Spleen (tissue), 11 donors: Measurements from ENCODE around the gene LTV1. TPM values are rescaled to one million over a fixed set of nuclear protein-coding genes. Genes with fewer than 3 reads are reported as not detected.
"Not testable (repeated sequence)": the region's sequence is repeated elsewhere in the genome, so short reads cannot be mapped to it uniquely, and the experiment has no call there.

ENCODE experiments used
- DNase-seq: peaks from one replicate; pipeline ENCODE4 v3.0.0-alpha.2; 2020
- H3K27ac ChIP-seq, 8 donors: fragments of 200-600 bp; sonication (generic) in 7 of 8; 1 replicate in 4 of 8; 2 replicates in 4 of 8; pipeline versions ENCODE4 v1.5.0 to v1.8.0; 2016 to 2021; ENCODE audit warnings: inconsistent platforms in 4 of 8, mild to moderate bottlenecking in 4 of 8, moderate library complexity in 1 of 8
- H3K27me3 ChIP-seq, 7 donors: fragments of 200-600 bp; sonication (generic) in 6 of 7; replicated peaks in 1 of 7; 1 replicate in 4 of 7; 2 replicates in 3 of 7; pipeline versions ENCODE4 v1.5.0 to v1.8.0; 2016 to 2021; ENCODE audit warnings: inconsistent platforms in 3 of 7, mild to moderate bottlenecking in 1 of 7
- H3K36me3 ChIP-seq, 6 donors: fragments of 200-600 bp; sonication (generic) in 5 of 6; 1 replicate in 4 of 6; 2 replicates in 2 of 6; pipeline versions ENCODE4 v1.5.0 to v1.8.0; 2016 to 2021; ENCODE audit warnings: inconsistent platforms in 2 of 6
- H3K4me1 ChIP-seq, 6 donors: fragments of 200-600 bp; sonication (generic) in 5 of 6; 1 replicate in 3 of 6; 2 replicates in 3 of 6; pipeline versions ENCODE4 v1.5.0 to v1.8.0; 2016 to 2021; ENCODE audit warnings: inconsistent platforms in 3 of 6
- H3K4me3 ChIP-seq, 8 donors: fragments of 200-600 bp; sonication (generic) in 7 of 8; 1 replicate in 4 of 8; 2 replicates in 4 of 8; pipeline versions ENCODE4 v1.5.0 to v1.8.0; 2016 to 2021; ENCODE audit warnings: inconsistent platforms in 4 of 8, mild to moderate bottlenecking in 4 of 8, moderate library complexity in 2 of 8
- H3K9me3 ChIP-seq, 8 donors: fragments of 200-600 bp; sonication (generic) in 7 of 8; 1 replicate in 4 of 8; 2 replicates in 4 of 8; pipeline versions ENCODE4 v1.5.0 to v1.8.0; 2016 to 2021; ENCODE audit warnings: inconsistent platforms in 4 of 8
- CTCF ChIP-seq, 11 experiments: fragments of 200-600 bp in 7 of 11; fragments of 450-650 bp in 4 of 11; sonication (generic) in 4 of 11; IDR thresholded peaks in 8 of 11; conservative IDR thresholded peaks in 3 of 11; 1 replicate in 7 of 11; 2 replicates in 4 of 11; pipeline versions ENCODE4 v1.4.0 to v1.8.0; 2016 to 2021; ENCODE audit warnings: antibody characterized with exemption in 11 of 11, inconsistent platforms in 4 of 11, mild to moderate bottlenecking in 1 of 11
- POLR2A ChIP-seq, 3 donors: fragments of 450-650 bp; IDR thresholded peaks; one replicate each; pipeline ENCODE4 v1.5.1; 2017; ENCODE audit warnings: antibody characterized with exemption in 3 of 3, mild to moderate bottlenecking in 1 of 3
- POLR2AphosphoS5 ChIP-seq, 3 donors: sonication (generic); formaldehyde crosslinking; IDR thresholded peaks; one replicate each; pipeline ENCODE4 v1.5.1; 2017; ENCODE audit warnings: antibody characterized with exemption in 3 of 3
- WGBS, 5 donors: extraction: QIAGEN DNeasy Blood & Tissue Kit in 3 of 5; methylation state at CpG; one replicate each; pipeline versions ENCODE4 v1.1.5 to v1.1.7; 2013 to 2018; 5-methylcytosine and 5-hydroxymethylcytosine counted together
- intact Hi-C: fragments of 100-400 bp; cut with DNase I; formaldehyde crosslinking; loops from one replicate; pipeline ENCODE4 v1.15.0; 2023; ENCODE audit warnings: low total_unique reads
- polyA plus RNA-seq, 3 donors: library from polyadenylated mRNA; stranded (reverse); fragments of 200-250 nt; gene quantifications; one replicate each; pipeline ENCODE4 v1.2.1, GENCODE V29; 2013
- total RNA-seq, 7 donors: library from RNA; depleted of rRNA in 3 of 7; stranded (reverse); fragments of >200 nt in 3 of 7; fragmentation: NEBNext Ultra II Directional in 4 of 7; extraction: Animal tissue kit (Norgen Biotek cat#: 25700) in 4 of 7; gene quantifications; one replicate each; pipeline versions ENCODE4 v1.1.0 to v1.2.1, GENCODE V29; 2016 to 2021
- donor health status: healthy with polysubstance abuse.
- donor health status: DM: no; HTN: no; CAD: no; lungs with moderate emphysema.
- donor health status: DM: no; HTN: no; CAD: no.
- donor health status: Bipolar disorder and iron deficiency.
- donor health status: healthy.
- donor health status: DM: no; HTN: no; CAD: no.
- donor health status: DM: yes; HTN: yes; CAD: no.

Gene LTV1
- total and polyA plus RNA-seq, 10 donors: 12.4 to 25.8 (median 19.8) TPM

- no peak for TF ChIP-seq POLR2AphosphoS5 (IDR thresholded peaks at IDR 0.05)
- TF ChIP-seq POLR2A (IDR thresholded peaks at IDR 0.05): no peak
- no peak for TF ChIP-seq CTCF (IDR thresholded peaks at IDR 0.05 in 8 of 11, conservative IDR thresholded peaks at IDR 0.05 in 3 of 11)
- DNase-seq: no peak
- WGBS, 5 donors: 94 to 98% (median 94%) methylated on average over 1 of the region's 1 CpG
- no peak within 1 kb of the TSS for H3K27ac ChIP-seq
- peaks cover 0 to 10% (median 3%) of the 10 kb centered on the region in 8 donors for H3K9me3 ChIP-seq
- H3K4me3 ChIP-seq: no peak within 1 kb of the TSS
- H3K27me3 ChIP-seq: no peaks in the 10 kb centered on the region
- intact Hi-C loops: no loop called here
- no peaks in the 10 kb centered on the region for H3K4me1 ChIP-seq
- H3K36me3 ChIP-seq: peaks cover 10 to 72% (median 63%) of the 10 kb centered on the region in 6 donors
These were observed 21.1 kb downstream of the LTV1 start, which contains the start of gene ZC2HC1B for GRCh38 chr6:143864234-143864633. TSS of gene ZC2HC1B (plus strand) at chr6:143864474. CDS start at chr6:143864540, 66 bp downstream.

GRCh38 chr6:143867236-143867635 lies 24.1 kb downstream of the LTV1 start:
- no peaks in the 10 kb centered on the region for H3K4me1 ChIP-seq
- peaks cover 5 to 42% (median 33%) of the 10 kb centered on the region in 6 donors for H3K36me3 ChIP-seq
- intact Hi-C loops: no loop called here
- no peak for TF ChIP-seq CTCF (IDR thresholded peaks at IDR 0.05 in 8 of 11, conservative IDR thresholded peaks at IDR 0.05 in 3 of 11)
- H3K27me3 ChIP-seq: no peaks in the 10 kb centered on the region
- no peak for DNase-seq
- no peak overlapping the region for H3K27ac ChIP-seq
- H3K9me3 ChIP-seq: peaks cover 0 to 10% (median 3%) of the 10 kb centered on the region in 8 donors
- no peak overlapping the region for H3K4me3 ChIP-seq

- WGBS, 5 donors: 86 to 98% (median 94%) methylated on average over 3 of the region's 3 CpGs
These were observed 25.7 kb downstream of the LTV1 start for GRCh38 chr6:143868808-143869207.

GRCh38 chr6:143871202-143871730 lies 28.1 kb downstream of the LTV1 start:
- intact Hi-C loops, H3K27ac ChIP-seq, H3K4me3 ChIP-seq, DNase-seq, H3K4me1 ChIP-seq, H3K36me3 ChIP-seq, H3K27me3 ChIP-seq: not testable (repeated sequence)
- peaks cover 0 to 22% (median 11%) of the 10 kb centered on the region in 8 donors for H3K9me3 ChIP-seq
- WGBS, 5 donors: 77 to 100% (median 96%) methylated on average over 1 of the region's 1 CpG

More at GRCh38 chr6:143868808-143869207, 25.7 kb downstream of the LTV1 start:
- H3K9me3 ChIP-seq: peaks cover 0 to 10% (median 3%) of the 10 kb centered on the region in 8 donors
- H3K4me3 ChIP-seq, DNase-seq, intact Hi-C loops, H3K4me1 ChIP-seq, H3K27ac ChIP-seq, H3K27me3 ChIP-seq: not testable (repeated sequence)
- H3K36me3 ChIP-seq: peaks cover 3 to 26% (median 19%) of the 10 kb centered on the region in 6 donors

- TF ChIP-seq POLR2AphosphoS5 (IDR thresholded peaks at IDR 0.05): no peak
- no peak for TF ChIP-seq POLR2A (IDR thresholded peaks at IDR 0.05)
- TF ChIP-seq CTCF (IDR thresholded peaks at IDR 0.05 in 8 of 11, conservative IDR thresholded peaks at IDR 0.05 in 3 of 11): no peak
- no peak for DNase-seq
- intact Hi-C loops: no loop called here
- Histone ChIP-seq H3K27me3 (no peaks in the 10 kb centered on the region), H3K36me3 (no peaks in the 10 kb centered on the region), H3K4me3 (no peak overlapping the region), H3K9me3 (peaks cover 0 to 24% (median 11%) of the 10 kb centered on the region in 8 donors), H3K4me1 (no peaks in the 10 kb centered on the region), H3K27ac (no peak overlapping the region)
- 71 to 84% (median 77%) methylated on average over 2 of the region's 2 CpGs for WGBS, 5 donors
These were observed 29.1 kb downstream of the LTV1 start for GRCh38 chr6:143872201-143872600.

GRCh38 chr6:143873600-143873999 lies 30.5 kb downstream of the LTV1 start:
- DNase-seq, H3K27me3 ChIP-seq, H3K4me1 ChIP-seq, H3K36me3 ChIP-seq, intact Hi-C loops, H3K27ac ChIP-seq, H3K4me3 ChIP-seq: not testable (repeated sequence)
- 86 to 97% (median 93%) methylated on average over 4 of the region's 4 CpGs for WGBS, 5 donors
- H3K9me3 ChIP-seq: peaks cover 0 to 25% (median 5%) of the 10 kb centered on the region in 8 donors

GRCh38 chr6:143874503-143874902 lies 31.4 kb downstream of the LTV1 start:
- peaks cover 0 to 28% (median 6%) of the 10 kb centered on the region in 8 donors for H3K9me3 ChIP-seq
- H3K36me3 ChIP-seq, H3K27ac ChIP-seq, H3K4me1 ChIP-seq, H3K27me3 ChIP-seq, intact Hi-C loops, H3K4me3 ChIP-seq, DNase-seq: not testable (repeated sequence)
